ENCODE results near the gene RAD51B.

Gene RAD51B

GRCh38 chr14:68569970-68570409, 750.4 kb downstream of the RAD51B start:
- no peak for DNase-seq

- DNase-seq = no peak
These were observed 751.6 kb downstream of the RAD51B start for GRCh38 chr14:68571114-68571591.

DNA sequence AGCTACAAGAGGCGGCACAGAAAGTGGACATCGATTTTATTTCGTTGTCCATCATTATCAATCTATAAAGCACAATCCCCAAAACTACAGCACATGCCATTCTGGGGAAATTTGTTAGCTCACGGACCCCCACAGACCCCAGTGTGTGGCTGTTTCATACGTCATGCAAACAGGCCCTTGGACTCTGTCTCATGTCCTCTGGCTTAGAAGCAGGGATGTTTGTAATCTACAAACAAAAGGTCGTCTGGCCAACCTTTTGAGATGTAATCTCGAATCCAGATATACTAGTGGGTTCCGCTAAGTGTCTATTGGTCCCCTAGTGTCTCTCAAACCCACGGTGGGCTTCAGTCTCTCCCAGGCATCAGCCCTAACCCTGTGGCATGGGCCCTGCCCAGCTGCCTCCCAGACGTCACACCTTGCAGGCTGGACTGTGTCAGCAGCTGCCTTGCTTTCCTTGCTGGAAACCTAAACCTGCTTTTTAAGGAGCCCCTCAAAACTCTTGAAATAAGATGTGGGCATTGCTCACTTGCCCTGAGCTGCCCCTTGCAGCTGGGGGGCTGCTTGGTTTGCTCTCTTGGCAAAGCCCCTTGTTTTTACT, 752.4 kb downstream of the RAD51B start:
- no peak for DNase-seq

DNA sequence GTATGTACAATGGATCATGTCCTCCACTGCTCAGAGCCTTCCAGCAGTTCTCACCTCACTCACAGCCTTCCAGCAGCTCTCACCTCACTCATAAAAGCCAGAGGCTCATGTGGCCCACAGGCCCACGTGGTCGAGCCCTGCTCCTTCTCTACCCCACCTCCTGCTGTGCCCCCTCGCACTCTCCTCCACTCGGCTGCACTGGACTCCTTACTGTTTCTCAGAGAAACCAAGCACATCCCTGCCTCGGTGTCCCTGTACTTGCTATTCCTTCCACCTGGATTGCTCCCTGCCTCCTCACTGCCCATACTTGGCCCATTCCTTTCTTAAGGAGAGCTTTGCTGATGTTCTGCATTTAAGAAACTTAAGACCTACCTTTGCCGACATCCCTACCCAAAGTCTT, 753.5 kb downstream of the RAD51B start:
- DNase-seq = no peak

GRCh38 chr14:68573722-68574121, 754.1 kb downstream of the RAD51B start:
- no peak for DNase-seq

GRCh38 chr14:68574461-68574860, 754.9 kb downstream of the RAD51B start:
- no peak for DNase-seq

- DNase-seq = no peak
These were observed 755.3 kb downstream of the RAD51B start for GRCh38 chr14:68574906-68575305.

DNA sequence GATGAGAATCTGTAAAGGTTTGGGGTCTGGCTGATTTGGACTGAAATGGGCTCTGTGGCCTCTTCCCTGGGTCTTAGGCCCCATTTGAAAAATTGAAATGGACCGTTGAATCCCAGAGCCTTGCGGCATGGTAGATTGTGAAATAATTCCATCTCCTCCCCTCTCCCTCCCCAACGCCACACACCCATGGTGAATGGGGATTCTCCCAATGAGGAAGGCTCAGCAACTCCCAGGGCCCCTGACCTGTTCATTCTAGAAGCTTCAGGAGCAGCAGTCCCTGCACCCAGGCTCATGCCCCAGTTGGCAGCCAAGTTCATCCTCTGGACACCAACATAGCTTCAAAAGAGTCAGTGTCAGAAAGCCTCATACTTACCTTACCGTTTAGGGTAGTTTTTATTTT, 755.8 kb downstream of the RAD51B start:
- no peak for DNase-seq

DNA sequence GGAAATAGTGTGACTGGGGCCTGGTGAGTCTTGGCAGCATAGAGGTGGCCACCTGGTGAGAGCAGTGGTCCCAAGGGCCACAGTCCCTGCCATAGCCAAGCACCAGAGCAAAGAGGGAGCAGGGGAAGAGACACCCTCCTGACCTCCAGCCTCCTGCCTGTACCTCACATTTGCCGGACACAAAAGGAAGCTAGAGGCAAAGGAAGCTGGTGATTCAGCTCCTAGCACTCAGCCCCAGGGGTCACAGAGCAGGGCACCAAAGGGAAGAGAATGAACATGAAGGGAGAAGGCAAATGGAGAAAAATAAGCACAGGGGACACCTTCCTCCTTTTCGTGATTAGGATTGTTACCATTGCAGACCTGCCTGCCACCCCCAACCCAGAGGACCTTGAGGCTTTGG, 756.5 kb downstream of the RAD51B start:
- DNase-seq = no peak

- DNase-seq = no peak
These were observed 757.1 kb downstream of the RAD51B start for GRCh38 chr14:68576496-68577244.

GRCh38 chr14:68577802-68578541, 758.4 kb downstream of the RAD51B start:
- DNase-seq = no peak

DNA sequence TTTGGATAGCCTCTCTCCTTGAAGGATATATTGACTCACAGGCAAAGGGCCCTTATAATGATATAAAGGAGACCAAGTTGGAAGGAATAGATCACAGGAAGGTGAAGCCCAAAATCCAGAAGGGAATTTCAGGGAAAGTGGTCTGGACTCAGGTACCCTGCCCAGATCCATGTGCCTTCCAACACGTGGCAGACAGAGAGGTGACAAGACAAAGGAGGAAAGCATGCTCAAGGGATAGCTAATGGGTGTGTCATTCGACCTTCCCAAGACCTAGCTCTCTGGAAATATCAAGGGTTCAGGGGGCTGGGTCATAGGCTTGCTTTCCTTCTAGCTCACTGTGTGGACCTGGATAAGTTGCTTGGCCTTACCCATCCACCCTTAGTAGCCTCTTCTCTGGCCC, 759.0 kb downstream of the RAD51B start:
- no peak for DNase-seq

DNA sequence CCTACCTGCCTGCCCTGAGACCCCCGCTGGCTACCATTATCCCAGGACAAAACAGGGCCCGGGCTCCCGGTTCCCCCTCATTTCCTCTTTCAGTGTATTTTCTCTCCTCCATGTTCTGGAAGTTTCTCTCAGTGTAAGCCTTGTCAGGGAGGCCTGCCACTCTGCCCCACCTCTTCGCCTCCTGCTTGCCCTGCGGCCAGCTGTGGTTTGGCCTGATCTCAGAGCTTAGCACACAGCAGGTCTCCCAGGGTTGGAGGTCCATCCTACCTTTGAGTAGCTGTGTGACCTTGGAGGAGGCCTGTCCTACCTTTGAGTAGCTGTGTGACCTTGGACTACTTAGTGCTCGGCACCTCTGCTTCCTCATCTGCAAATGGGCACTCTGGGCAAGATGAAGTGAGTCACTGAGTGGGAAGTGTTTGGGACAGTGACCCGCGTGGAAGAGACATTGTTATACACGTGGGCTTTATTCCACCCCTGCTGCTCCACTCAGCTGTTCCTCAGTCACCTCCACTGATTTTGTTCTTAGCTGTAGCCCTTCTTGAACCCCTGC, 760.6 kb downstream of the RAD51B start:
- no peak for DNase-seq

DNA sequence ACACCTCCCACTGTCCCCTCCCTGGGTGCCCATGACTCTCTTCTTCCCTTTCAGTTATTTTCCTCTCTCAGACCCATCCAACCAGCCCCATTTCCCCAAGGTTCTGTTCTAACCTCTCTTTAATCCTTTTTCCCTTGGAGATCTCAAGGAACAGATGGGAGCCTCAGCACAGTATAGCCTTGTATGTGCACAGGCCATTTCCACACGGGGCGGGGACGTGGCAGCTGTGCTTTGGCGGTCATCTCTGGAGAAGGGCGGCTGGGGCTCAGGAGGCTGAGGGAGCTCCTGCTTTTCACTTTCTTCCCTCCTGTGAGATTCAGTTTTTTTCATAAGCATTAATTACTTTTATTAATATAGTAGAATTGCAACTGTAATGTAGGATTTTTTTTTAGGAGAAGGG, 761.1 kb downstream of the RAD51B start:
- no peak for DNase-seq

DNA sequence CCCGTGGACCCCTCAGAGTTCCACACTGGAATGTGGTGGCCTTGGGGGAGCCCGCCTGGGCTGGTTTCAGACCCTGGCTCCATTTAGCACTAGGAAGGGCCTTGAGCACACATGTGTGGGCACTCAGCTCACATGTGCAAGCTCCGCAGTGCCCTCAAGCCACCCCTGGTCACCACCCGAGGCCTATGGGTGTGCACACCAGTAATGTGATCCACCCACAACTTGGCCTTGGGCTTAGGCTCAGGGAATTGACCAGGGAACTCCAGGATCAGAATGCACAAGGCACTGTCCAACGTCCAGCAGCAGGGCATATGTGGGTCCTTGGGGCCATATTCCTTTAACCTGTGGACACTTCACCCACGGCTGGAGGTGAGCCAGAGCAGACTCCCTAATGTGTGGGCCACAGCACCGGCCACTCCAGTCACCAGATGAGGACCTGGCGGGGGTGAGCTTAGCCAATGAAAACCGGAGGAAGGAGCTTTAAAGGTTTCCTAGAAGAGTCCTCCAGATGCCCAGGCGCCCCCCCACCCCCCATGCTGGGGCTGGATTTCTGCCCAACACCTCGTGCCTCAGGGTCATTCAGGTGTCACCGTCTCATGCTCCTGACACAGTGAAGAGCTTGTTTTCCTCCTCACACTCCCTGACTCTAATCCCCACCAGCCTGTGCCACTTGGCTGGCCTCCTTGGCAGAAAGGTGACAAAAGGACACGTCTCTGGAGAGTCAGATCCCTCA, 764.1 kb downstream of the RAD51B start:
- DNase-seq = no peak

DNA sequence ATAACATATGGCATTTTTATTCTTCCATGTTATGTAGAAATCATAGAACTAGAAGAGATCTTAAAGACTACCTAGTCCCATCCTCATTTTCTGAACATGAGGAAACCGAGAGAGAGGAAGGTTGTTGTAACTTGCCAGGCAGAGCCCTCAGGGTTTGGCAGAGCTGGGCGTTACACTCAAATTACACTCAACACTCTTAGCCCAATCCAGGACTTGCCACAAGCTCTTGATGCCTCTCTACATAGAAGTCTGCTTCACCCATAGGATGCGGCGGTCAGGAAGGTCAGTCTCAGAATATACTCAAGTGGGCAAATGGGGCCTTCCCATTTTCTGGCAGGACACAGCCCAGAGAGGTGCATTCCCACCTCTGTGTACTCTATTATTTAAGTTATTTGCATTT, 765.2 kb downstream of the RAD51B start:
- DNase-seq = no peak

DNA sequence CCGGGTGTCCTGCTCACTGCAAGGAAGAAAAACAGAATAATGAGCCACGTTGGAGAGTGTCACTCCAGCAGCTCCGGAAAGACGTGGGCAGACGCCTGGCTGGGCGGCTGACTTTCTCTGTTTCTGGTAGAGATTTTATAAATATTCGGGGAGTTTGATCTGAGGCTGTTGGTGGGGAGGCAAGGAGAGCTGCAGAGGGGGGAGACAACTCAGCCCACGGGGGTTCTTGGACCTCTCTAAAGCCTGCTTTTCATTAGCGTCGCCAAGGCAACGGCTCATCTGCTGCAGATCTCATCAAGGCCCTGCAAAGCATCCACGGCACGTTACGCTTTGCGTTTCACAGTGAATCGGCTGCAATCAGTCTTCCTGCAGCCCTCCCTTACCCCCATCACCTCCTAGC, 766.1 kb downstream of the RAD51B start:
- peak; percentile 79 for DNase-seq

DNA sequence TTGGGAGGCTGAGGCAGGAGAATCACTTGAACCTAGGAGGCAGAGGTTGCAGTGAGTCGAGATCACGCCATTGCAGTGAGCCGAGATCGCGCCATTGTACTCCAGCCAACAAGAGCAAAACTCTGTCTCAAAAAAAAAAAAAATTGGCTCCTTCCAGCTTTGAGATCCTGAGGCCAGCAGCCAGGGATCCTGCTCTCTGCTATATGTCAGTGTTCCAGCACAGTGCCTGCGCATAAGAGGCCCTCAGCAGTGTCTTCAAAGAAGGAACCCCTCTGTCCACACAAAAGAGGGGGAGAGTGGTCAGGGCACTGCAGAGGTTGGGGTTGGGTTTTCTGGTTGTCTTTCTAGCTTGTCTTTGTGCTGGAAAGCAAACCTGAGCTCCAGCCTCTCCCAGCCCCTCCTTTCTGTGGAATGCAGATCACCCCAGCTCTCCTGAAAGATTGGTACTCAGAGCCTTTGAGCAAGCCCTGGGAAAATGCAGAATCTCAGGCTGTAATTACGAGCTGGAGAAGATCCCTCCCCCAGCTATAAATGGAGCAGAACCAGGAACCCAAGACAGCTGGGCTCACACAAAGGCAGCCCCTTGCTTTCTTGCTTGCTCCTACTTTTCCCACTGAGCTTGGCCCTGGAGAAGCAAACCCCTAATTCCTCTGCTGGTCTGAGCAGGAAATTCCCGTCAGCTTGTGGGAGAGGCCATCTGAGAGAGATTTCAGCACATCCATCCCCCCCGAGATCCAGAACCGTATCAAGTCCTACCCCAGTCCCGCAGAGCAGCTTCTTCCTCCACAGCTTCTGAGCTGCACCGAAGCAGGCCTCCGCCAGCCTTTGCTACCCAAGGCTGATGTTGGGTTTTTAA, 767.5 kb downstream of the RAD51B start:
- DNase-seq = no peak

DNA sequence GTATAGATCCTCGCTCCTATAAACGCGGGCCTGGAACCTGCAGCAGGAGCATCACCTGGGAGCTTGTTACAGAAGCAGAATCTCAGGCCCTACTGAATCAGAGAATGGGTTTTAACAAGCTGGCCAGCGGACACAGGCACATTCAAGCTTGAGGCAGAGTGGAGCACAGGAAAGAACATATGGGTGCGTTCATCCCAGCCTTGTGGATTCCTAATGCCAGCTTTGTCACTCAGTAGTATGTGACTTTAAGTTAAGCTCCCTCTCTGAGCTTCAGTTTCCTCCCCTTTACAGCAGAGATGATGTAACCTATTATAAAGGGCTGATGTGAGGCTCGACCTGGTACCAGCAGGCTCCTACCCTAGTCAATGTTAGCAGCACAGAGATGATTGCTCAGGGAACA, 768.4 kb downstream of the RAD51B start:
- DNase-seq = no peak

DNA sequence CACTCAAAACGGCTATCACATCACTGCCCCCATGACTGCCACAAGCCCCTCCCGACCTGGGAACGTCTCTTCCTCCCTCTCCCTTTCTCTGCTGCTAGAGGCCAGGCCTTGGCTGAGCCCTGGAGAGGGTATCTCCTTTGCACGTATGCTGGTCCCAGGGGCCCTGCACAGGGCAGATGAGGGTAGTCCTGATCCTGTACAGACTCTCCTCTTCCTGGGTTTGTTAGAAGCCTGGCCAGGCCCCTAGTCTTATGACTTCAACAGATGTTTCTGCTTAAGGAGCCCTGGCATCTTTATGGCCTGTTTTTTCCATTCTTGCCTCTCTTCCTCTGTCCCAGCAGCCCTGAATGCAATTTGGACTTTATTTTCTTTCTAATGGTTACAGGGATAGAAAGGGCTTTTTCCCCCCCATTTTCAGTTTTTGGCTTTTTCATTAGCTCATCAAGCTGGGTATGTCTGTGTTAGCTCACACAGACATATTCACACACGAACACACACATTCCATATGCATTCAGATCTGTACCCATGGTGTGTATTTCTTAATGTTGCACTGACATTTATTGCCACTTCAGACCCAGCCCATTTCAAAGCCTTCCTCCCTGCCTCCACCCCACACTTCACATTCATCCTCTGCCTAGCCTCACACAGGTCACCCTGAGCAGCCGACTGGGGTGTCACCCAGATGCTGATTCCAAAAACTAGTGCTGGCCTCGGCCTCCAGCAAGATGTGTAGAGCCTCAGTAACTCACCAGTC, 770.0 kb downstream of the RAD51B start:
- no peak for DNase-seq

DNA sequence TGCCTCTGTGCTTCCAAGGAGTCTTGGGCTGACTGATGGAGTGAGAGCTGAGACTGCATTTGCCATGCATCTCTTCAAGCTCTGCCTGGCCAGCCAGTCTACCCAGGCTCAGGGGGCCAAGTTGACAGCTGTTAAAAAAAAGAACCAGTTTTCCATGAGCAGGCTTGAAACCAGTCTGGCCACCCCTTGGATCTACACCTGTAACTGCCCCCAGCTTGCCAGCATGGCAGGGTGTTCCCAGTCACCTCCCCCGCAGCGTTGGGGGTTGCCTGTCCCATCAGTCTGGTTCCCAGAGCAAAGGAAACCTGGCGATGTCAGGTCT, 770.6 kb downstream of the RAD51B start:
- no peak for DNase-seq
